ENCODE measurements around the gene CRKL.
"Not testable (repeated sequence)": the region's sequence is repeated elsewhere in the genome, so short reads cannot be mapped to it uniquely, and the experiment has no call there.

Gene CRKL

DNA sequence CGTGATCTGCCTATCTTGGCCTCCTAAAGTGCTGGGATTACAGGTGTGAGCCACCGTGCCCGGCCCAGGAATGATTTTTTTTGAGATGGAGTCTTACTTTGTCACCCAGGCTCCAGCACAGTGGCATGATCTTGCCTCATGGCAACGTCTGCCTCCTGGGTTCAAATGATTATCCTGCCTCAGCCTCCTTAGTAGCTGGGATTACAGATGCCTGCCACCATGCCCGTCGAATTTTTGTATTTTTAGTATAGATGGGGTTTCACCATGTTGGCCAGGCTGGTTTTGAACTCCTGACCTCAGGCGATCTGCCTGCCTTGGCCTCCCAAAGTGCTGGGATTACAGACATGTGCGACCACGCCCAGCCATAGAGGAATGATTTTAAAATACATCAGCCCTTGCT, 17.8 kb downstream of the CRKL start:
- DNase-seq = not testable (repeated sequence)

DNA sequence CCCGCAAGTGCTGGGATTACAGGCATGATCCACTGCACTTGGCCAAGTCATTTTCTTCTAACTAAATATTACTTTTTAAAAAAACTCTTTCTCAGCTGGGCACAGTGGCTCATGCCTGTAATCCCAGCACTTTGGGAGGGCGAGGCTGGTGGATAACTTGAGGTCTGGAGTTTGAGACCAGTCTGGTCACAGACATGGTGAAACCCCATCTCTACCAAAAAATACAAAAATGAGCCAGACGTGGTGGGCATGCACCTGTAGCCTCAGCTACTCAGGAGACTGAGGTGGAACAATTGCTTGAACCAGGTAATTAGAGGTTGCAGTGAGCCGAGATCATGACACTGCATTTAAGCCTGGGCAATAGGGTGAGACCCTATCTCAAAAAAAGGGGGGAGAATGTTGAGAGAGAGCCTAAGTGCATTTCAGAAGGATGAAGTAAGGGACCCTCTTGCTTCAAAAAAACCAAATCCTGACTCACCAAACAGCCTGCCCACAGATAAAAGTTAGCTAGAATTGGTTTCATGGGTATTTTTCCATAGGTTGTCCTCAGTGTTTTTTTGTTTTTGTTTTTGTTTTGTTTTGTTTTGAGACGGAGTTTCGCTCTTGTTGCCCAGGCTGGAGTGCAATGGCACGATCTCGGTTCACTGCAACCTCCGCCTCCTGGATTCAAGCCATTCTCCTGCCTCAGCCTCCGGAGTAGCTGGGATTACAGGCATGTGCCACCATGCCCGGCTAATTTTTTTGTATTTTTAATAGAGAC, 18.8 kb downstream of the CRKL start:
- DNase-seq = not testable (repeated sequence)

DNA sequence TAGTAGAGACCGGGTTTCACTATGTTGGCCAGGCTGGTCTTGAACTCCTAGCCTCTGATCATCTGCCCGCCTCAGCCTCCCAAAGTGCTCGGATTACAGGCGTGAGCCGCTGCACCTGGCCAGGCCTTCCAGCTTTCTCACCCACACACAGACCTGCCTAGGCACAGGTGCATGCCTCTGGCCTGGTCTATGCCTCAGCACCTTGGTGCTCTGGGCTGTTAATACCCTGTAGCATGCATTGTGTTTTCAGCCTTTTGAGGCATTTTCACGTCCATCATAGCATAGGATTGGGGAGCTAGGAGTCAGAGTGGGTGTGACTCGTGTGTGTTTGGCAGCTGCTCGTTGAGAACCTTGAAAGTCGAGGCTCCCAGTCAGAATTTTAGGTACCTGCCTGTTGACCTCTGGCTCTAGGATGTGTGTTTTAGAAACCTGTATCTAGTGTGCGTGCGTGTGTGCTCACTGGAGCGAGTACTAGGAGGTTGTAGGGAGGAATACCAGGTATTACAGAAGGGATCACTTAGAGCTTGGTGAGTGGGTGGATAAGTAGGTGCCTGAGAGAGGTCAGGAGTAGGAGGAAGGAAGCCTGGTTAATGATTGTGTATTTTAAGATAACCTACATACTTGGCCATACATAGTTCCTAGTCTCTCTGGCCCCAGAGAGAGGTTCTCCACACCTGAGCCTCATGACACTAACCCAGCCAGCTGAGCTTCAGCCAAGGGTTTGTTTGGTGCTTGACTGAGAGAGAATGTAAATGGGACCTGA, 20.0 kb downstream of the CRKL start:
- DNase-seq = no peak

DNA sequence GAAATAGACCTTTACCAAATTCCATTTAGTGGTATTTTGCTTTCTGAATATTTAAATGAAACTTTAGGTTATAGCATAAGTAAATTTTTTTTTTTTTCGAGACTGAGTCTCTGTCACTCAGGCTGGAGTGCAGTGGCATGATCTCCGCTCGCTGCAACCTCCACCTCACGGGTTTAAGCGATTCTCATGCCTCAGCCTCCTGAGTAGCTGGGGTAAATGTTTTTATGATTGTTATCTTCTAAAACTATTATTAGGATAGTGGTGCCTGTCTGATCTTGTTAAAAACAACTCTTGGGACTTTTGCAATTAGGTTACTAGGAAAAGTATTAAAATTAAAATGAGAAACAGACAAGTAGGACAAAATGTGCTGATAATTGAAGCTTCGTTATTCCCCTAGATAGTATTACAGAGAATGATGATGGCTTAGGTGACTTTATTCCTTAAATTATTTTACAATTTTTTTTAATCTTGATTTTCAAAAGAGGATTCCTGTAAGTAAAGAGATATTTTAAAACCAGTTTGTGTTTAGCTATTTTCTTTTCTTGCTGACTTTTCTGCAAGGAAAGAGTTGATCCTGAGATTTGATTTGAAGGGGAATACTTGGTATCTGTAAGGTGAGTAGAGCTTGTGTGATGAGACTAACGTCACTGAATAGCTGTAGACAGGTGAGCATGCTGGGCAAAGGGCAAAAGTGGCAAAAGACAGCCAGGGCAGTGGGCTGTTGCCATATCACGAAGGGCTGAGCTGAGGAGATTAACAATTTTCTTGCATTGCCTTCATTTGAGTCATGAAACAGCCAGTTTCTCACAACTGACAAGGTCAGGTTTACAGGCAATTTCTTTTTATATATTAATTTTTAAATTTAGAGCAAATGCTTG, 20.8 kb downstream of the CRKL start:
- DNase-seq = no peak

DNA sequence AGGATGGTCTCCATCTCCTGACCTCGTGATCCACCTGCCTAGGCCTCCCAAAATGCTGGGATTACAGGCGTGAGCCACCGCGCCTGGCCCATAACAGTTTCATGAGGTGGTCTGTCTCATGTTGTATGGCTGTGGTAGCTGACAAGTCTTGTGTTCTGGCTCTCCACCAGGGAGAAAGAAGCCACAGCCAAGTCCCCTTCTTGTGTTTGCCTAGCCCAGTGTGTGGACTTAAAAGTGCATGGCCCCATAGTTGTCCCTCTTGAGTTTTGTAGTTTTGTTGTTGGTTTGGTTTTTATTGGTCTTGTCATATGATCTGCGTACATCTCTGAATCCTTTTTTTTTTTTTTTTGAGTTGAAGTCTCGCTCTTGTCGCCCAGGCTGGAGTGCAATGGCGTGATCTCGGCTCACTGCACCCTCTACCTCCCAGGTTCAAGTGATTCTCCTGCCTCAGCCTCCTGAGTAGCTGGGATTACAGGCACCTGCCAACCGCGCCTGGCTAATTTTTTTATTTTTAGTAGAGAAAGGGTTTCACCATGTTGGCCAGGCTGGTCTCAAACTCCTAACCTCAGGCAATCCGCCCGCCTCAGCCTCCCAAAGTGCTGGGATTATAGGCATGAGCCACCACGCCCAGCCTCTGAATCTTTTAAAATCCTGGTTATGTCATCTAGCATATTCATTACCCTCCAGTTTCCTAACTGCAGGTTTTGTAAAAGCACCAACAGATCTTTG, 22.4 kb downstream of the CRKL start:
- not testable (repeated sequence) for DNase-seq

DNA sequence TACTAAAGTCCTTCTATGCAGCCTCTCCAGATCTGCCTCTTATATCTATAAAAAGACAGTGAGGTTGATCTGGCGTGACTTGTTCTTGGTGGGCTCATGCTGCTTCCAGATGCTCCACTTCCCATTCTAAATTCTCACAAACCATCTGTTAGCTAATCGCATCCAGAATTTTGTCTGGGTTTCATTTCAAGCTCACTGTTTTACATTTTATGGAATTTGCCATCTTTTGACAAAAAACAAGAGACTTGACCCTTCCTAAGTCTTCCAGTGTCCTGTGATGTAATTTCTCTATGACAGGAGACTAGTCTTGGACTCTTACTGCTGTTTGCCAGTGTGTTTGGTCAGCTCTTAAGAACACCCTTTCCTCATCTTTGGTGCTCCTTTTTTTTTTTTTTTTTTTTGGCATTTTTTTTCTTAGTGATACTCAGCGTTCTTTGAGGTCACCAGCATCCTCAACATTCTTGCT, 23.0 kb downstream of the CRKL start:
- no peak for DNase-seq

DNA sequence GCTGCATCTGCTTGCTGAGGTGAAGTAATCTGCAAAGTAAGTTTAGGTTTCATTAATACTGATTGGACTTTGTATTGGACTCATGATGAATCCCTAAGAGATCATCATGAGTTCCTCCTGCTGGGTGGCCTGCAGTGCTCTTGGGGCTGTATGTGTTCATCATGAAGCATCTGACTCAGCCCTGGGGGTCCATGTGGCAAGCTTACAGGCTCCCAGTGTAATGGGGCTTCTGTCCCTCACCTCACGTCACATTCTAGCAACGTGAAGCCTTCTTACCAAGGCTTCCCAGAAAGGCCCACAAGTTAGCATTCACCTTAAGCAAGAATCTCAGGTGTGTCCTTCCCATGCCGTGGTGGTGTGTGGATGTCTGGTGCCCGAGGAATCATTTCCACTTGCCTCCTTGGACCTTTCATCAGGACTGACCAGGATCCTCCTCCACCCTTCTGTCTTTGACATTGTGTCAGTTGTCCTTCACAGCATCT, 23.7 kb downstream of the CRKL start:
- no peak for DNase-seq

DNA sequence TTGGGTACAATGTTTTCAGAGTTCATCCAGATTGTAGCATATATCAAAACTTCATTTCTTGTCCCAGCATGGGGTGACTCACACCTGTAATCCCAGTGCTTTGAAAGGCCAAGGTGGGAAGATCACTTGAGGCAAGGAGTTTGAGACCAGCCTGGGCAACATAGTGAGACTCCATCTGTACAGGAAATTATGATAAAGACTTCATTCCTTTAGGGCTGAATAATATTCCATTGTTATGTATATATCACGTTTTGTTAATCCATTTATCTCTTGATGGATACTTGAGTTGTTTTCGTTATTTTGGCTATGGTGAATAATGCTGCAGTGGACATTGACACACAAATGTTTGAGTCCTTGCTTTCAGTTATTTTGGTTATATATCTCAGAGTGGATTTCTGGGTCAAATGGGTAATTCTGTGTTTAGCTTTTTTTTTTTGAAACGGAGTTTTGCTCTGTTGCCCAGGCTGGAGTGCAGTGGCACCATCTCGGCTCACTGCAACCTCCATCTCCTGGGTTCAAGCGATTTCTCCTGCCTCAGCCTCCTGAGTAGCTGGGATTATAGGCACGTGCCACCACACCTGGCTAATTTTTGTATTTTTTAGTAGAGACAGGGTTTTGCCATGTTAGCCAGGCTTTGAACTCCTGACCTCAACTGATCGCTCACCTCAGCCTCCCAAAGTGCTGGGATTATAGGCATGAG, 25.1 kb downstream of the CRKL start:
- DNase-seq = not testable (repeated sequence)

DNA sequence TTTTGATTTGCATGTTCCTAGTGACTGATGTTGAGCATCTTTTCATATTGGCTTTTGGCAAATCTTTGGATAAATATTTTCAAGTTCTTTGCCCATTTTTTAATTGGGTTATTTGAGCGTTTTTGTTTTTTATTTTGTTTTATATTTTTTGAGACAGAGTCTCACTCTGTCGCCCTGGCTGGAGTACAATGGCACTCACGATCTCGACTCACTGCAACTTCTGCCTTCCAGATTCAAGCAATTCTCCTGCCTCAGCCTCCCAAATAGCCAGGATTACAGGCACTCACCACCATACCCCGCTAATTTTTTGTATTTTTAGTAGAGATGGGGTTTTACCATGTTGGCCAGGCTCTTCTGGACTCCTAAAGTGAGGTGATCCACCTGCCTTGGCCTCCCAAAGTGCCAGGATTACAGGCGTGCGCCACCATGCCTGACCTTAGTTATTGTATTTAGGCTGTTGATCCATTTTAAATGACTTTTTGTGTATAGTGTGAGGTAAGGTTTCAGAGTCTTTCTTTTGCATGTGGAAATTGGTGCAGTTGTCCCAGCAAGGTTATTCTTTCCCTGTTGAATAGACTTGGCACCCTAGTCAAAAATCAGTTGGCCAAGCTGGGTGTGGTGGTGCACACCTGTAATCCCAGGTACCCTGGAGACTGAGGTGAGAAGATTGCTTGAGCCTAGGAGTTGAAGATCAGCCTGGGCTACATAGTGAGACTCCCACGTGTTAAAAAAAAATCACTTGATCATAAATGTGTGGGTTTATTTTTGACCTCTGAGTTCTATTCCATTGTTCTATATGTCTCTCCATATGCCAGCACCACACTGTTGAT, 26.1 kb downstream of the CRKL start:
- DNase-seq = no peak

DNA sequence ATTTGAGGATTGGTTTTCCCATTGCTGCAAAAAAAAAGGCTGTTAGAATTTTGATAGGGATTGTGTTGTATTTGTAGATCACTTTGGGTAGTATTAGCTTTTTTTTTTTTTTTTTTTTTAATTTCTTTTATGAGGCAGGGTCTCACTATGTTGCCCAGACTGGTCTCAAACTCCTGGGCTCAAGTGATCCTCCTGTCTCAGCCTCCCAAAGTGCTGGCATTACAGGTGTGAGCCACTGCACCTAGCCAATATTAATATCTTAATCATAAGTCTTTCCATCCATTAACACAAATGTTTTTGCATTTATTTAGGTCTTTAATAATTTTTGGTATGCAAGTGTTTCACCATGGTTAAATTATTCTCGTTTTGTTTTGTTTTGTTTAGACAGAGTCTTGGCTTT, 26.8 kb downstream of the CRKL start:
- DNase-seq = no peak

DNA sequence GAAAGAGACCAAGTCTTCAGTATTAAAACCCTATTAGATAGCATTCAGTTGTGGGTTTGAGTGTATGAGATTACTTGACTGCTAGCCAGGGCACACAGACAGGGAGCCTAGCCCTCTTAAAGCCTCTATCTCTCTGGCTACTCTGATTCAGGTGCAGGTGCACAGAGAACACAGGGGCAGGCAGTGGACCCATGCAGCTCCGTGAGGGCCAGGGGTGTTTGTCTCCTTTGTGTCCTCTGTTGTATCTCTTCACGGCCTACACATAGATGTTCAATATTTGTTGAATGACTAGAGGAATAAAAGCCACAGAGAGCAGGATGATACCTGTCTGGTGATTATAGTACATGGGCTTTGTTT, 28.3 kb downstream of the CRKL start:
- no peak for DNase-seq

DNA sequence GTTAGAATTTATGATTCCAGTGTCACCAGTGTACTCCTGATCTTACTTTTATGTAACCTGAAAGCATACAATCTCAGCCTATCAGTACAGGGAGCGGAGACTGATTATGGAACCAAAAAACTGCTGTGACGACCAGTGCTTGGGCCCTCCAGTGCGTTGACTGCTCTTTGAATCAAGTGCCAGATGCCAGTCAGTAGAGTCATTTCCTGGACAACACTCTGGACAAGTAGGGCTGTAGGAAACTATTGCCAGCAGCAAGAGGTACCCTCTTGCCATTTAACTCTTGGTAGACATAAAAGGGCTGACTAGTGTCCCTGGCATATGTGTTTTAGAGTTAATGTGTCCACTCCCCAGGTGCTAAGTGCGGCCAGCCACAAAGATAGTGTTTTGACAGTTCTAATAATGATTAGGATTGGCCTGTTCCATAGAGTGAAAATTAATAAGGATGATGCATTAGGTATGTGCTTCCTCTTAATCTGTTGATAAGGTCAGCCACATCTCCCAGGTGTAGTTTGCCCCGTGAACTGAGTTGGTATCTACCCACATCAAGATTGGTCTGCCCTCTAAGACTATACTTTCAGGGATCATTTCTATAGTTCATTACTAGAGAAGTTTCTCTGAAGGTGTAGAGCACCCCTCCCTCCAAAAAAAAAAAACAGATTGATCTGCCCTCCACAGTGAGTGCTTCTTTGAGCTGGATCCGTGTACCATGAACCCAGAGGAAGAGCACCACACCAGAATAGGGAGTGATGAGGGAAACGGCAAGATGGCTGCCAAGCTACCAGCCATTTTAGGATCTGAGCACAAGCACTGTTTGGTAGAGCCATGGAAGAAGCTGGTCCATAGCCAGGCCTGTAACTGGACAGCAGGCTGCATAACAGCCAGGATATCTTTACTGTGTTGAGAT, 29.1 kb downstream of the CRKL start:
- no peak for DNase-seq

DNA sequence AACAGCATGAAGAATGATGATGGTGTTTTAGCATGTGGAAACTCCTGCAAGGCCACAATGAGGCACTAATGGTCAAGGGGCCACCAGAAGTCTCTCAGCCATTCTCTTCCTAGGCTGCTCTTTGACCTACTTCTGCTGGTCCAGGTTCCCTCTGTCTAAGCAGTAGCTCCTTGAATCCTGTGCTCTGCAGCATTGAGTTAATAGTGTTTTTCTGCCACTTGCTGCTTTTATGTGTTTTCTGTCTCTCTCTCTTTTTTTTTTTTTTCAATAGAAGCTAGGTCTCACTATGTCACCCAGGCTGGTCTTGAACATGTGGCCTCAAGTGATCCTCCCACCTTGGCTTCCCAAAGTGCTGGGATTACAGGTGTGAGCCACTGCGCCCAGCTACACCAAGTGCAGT, 29.8 kb downstream of the CRKL start:
- DNase-seq = no peak

DNA sequence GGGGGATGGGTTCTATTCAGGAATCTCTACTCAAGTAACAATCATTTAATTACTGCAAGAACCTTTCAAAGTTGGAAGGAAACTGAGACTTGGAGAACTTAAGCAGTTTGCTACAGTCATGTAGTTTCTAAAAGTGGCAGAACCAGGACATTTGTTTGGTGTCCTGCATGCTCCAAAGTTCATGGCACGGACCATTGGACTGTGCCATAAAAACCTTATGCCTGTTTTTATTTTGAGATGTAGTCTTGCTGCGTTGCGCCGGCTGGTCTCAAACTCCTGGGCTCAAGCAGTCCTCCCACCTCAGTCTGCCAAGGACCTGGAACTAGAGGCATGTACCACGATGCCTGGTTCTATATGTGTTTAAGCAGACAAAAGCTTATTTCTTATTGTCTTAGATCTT, 31.2 kb downstream of the CRKL start:
- no peak for DNase-seq

DNA sequence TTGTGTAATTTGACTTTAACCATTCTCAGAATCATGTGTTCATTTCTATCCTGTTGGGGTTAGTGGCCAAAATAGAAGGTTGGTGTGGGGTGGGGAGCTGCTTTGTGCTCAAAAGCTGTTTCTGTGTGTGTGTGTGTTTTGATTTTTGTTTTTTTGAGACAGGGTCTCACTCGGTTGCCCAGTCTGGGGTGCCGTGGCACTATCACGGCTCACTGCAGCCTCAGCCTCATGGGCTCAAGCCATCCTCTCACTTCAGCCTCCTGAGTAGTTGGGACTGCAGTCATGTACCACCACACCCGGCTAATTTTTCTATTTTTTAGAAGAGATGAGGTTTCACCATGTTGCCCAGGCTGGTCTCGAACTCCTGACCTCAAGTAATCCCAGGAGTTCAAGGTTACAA, 31.8 kb downstream of the CRKL start:
- no peak for DNase-seq

DNA sequence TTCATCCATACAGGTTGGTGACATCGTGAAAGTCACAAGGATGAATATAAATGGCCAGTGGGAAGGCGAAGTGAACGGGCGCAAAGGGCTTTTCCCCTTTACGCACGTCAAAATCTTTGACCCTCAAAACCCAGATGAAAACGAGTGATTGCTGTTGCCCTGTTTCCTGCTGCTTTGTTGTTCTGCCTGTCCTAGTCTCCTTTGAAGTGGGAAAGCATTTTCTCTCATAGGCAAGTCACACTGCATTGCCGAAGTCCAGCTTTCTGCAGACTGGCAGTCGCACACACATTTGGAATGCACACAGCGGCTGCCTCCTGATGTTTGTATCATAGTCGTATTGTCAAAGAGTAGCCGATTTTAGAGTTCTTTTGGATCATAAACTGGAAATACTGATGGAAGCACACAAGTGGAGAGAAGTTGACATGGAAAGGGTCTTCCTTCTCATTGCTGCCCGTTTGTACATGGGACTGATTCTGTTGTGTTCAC, 32.5 kb downstream of the CRKL start:
- no peak for DNase-seq

DNA sequence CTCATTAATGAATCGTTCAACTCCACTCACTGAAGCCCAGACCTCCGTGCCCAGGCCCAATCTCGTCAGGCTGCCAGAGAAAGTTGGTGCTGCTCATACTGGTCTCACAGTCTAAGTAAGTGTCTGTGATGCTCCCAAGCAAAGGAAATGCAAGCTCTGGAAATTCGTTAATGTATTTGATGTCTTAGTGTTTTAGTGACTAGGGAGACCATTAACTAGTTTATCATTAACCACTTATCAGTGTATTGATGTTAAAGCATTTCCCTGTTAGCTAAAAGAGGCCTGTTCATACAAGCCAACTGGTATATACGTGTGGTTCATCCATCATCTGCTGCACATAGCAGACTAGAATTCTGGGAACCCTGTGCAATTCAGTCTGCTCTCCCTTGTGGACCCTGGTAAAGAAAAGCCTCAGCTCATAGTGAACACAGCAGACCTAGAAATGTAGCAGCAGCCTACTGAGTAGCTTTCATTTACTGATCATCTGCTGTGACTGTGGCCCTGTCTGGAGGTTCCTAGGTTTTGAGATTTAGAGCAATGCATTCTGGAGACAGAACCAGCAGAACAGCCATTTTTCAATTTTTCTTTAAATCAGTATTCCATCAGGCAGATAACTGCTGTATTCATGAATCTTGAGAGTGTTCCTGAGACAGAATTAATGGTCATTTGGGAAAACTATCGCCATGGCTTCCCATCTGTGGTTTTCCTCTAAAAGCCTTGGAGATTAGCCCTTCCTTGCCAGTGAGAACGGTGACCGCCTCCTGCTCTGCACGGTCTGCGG, 34.1 kb downstream of the CRKL start:
- DNase-seq = no peak

DNA sequence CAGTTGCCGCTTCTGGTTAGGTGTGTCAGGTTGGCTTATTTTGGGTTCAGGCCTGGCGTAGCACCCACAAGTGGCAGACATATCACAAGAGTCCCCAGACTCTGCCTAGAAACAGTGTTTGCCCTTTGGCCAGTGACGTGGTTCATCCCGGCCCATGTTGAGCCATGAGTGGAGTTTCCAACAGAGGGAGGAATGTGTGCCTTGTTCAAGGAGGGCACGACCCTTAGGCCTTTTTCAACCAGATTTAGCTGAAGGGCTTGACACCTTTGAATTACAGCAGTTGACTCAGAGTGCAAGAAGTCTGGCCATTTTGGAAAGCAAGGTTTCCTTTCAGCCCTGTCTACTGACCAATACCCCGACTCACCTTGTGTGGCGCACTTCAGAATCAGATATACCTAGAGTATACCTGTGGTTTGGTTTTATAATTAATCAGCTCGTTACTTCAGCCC, 34.7 kb downstream of the CRKL start:
- DNase-seq = no peak

Measured in hematopoietic multipotent progenitor cell treated with erythropoietin and hydrocortisone succinate and interleukin-3 and kit ligand, for 4 days (in vitro differentiated cells).